Activated CD8-positive, alpha-beta memory T cell treated with anti-CD3 and anti-CD28 coated beads for 24 hours (primary cell): ENCODE data around the gene GMPR.
"Not testable (repeated sequence)": the region's sequence is repeated elsewhere in the genome, so short reads cannot be mapped to it uniquely, and the experiment has no call there.

Experiments used
- DNase-seq: peaks from one replicate; pipeline ENCODE4 v3.0.0-alpha.2; 2020

Gene GMPR

GRCh38 chr6:16251706-16252105 is 13.3 kb downstream of the GMPR start:
- no peak for DNase-seq

- DNase-seq = no peak
Observed at GRCh38 chr6:16252686-16253299, 14.4 kb downstream of the GMPR start.

GRCh38 chr6:16253399-16254144 is 15.2 kb downstream of the GMPR start:
- no peak for DNase-seq

- no peak for DNase-seq
Observed at GRCh38 chr6:16254535-16254934, 16.1 kb downstream of the GMPR start.

GRCh38 chr6:16256781-16257180 is 18.4 kb downstream of the GMPR start:
- no peak for DNase-seq

GRCh38 chr6:16257999-16258708 is 19.8 kb downstream of the GMPR start:
- no peak for DNase-seq

- DNase-seq = no peak
Observed at GRCh38 chr6:16258709-16259075, 20.3 kb downstream of the GMPR start.

- not testable (repeated sequence) for DNase-seq
Observed at GRCh38 chr6:16259604-16260003, 21.2 kb downstream of the GMPR start.

GRCh38 chr6:16260602-16261001 is 22.2 kb downstream of the GMPR start:
- DNase-seq = not testable (repeated sequence)

- not testable (repeated sequence) for DNase-seq
Observed at GRCh38 chr6:16262773-16263172, 24.4 kb downstream of the GMPR start.

GRCh38 chr6:16263464-16264099 is 25.2 kb downstream of the GMPR start:
- not testable (repeated sequence) for DNase-seq

- no peak for DNase-seq
Observed at GRCh38 chr6:16264785-16265184, 26.4 kb downstream of the GMPR start.

- DNase-seq = no peak
Observed at GRCh38 chr6:16265351-16266341, 27.3 kb downstream of the GMPR start.

GRCh38 chr6:16267428-16268263 is 29.3 kb downstream of the GMPR start:
- no peak for DNase-seq

GRCh38 chr6:16269442-16270070 is 31.2 kb downstream of the GMPR start:
- DNase-seq = not testable (repeated sequence)

- no peak for DNase-seq
Observed at GRCh38 chr6:16270178-16270794, 31.9 kb downstream of the GMPR start.

- no peak for DNase-seq
Observed at GRCh38 chr6:16271428-16271827, 33.0 kb downstream of the GMPR start.

- no peak for DNase-seq
Observed at GRCh38 chr6:16272201-16272600, 33.8 kb downstream of the GMPR start.

GRCh38 chr6:16273256-16273655 is 34.9 kb downstream of the GMPR start:
- no peak for DNase-seq

- DNase-seq = no peak
Observed at GRCh38 chr6:16274483-16274882, 36.1 kb downstream of the GMPR start.
